ENCODE results near the gene SLC25A3. TPM values are rescaled to one million over a fixed set of nuclear protein-coding genes. Genes with fewer than 3 reads are reported as not detected.

Gene SLC25A3
- total and polyA plus RNA-seq, 2 experiments from 2014 or later = 472 to 941 TPM

DNA sequence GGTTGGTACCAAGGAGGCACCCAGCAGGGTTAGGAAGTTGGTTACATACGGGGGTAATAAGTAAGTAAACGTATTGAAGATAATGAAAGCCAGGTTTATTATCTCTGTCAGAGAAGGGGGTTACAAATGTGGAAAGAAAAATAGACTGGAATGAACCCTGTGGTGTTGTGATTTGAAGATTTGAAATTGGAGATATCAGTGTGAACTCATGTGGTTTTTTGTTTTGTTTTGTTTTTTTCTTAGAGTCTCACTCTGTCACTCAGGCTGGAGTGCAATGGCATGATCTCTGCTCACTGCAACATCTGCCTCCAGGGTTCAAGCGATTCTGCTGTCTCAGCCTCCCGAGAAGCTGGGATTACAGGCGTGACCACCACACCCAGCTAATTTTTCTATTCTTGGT is 14.1 kb upstream of the SLC25A3 start:
- no peak overlapping the region for H2AFZ ChIP-seq
- 52 to 56% methylated on average over 5 of the region's 5 CpGs for WGBS, 2 experiments (ENCODE audit: low coverage in 1 of 2, low lambda C conversion rate in 2 of 2, missing lambda C conversion rate in 2 of 2)
- in situ Hi-C loops (cut with MboI) = no loop called here

DNA sequence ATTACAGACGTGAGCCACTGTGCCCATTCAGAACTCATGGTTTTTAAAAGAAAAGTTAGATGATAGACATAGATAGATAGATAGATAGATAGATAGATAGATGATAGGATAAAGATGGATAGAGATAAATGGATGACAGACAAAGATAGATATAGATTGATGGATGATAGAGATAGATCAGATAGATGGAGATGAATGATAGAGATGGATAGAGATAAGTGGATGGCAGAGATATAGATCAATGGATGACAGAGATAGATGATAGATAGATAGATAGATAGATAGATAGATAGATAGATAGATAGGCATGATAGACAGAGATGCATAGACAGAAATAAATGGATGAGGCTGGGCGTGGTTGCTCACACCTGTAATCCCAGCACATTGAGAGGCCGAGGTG is 13.7 kb upstream of the SLC25A3 start:
- Histone ChIP-seq H3F3A (ENCODE audit: insufficient read depth) (no peaks in the 10 kb centered on the region), H3K79me2 (ENCODE audit: insufficient read depth) (no peaks in the 10 kb centered on the region), H3K9me2 (ENCODE audit: insufficient read depth) (no peaks in the 10 kb centered on the region), H3K4me2 (ENCODE audit: unreplicated experiment) (no peak overlapping the region), H2AFZ (no peak overlapping the region), H4K20me1 (ENCODE audit: insufficient read depth) (no peaks in the 10 kb centered on the region), H3K27me3 (replicated peaks; ENCODE audit: insufficient read depth) (no peaks in the 10 kb centered on the region), H3K4me3 (no peak overlapping the region), H3K9me3 (ENCODE audit: low read depth) (no peaks in the 10 kb centered on the region), H3K36me3 (ENCODE audit: low read depth) (no peaks in the 10 kb centered on the region), H3K9ac (no peak overlapping the region), H3K4me1 (ENCODE audit: insufficient read depth) (no peaks in the 10 kb centered on the region), H3K27ac (no peak overlapping the region)
- no peak for DNase-seq
- 72 to 97% methylated on average over 3 of the region's 3 CpGs for WGBS, 2 experiments (ENCODE audit: low coverage in 1 of 2, low lambda C conversion rate in 2 of 2, missing lambda C conversion rate in 2 of 2)
- TF ChIP-seq EZH2phosphoT487 (IDR thresholded peaks at IDR 0.05; ENCODE audit: insufficient read depth, low read depth) = no peak
- no peak for TF ChIP-seq EZH2 (IDR thresholded peaks at IDR 0.05; ENCODE audit: insufficient read depth, poor library complexity, severe bottlenecking)
- in situ Hi-C loops (cut with MboI) = no loop called here

More for the DNA sequence above, 14.1 kb upstream of the SLC25A3 start:
- Histone ChIP-seq H4K20me1 (ENCODE audit: insufficient read depth) (no peaks in the 10 kb centered on the region), H3K4me1 (ENCODE audit: insufficient read depth) (no peaks in the 10 kb centered on the region), H3K9me2 (ENCODE audit: insufficient read depth) (no peaks in the 10 kb centered on the region), H3K9ac (no peak overlapping the region), H3K4me3 (no peak overlapping the region), H3K27me3 (replicated peaks; ENCODE audit: insufficient read depth) (no peaks in the 10 kb centered on the region), H3K27ac (no peak overlapping the region), H3K9me3 (ENCODE audit: low read depth) (no peaks in the 10 kb centered on the region), H3F3A (ENCODE audit: insufficient read depth) (peaks cover under 1% of the 10 kb centered on the region; the same call in 1 of the 2 replicates), H3K36me3 (ENCODE audit: low read depth) (no peaks in the 10 kb centered on the region), H3K4me2 (ENCODE audit: unreplicated experiment) (no peak overlapping the region), H3K79me2 (ENCODE audit: insufficient read depth) (no peaks in the 10 kb centered on the region)
- DNase-seq = no peak
- TF ChIP-seq EZH2phosphoT487 (IDR thresholded peaks at IDR 0.05; ENCODE audit: insufficient read depth, low read depth) (no peak), EZH2 (IDR thresholded peaks at IDR 0.05; ENCODE audit: insufficient read depth, poor library complexity, severe bottlenecking) (no peak)

DNA sequence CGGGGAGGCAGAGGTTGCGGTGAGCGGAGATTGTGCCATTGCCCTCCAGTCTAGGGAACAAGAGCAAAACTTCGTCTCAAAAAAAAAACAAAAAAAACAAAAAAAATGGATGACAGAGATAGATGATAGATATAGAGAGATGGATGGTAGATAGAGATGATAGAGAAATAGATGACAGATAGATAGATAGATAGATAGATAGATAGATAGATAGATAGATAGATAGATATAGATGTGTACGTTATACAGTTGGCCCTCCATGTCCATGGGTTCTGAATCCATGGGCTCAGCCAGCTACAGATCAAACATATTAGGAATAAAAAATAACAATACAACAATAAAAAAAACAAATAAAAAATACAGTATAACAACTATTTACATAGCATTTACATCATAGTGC is 12.8 kb upstream of the SLC25A3 start:
- in situ Hi-C loops (cut with MboI) = no loop called here
- no peak overlapping the region for H3K4me2 ChIP-seq (ENCODE audit: unreplicated experiment)

DNA sequence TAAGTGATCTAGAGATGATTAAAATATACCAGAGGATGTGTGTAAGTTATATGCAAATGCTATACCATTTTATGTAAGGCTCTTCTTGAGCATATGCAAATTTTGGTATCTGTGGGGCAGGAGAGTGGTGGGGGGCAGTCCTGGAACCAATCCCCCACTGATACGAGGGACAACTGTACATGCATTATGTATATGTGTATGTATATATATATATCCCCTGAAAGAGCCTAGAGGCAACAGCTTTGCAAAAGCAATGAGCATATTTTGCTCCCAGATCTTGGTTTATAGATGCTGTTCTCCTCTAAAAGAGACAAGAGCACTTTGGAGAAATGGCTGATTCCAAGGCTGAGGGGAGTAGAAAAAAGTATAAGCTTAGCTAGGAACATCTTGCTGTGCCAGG is 12.4 kb upstream of the SLC25A3 start:
- in situ Hi-C loops (cut with MboI) = no loop called here
- WGBS, 2 experiments (ENCODE audit: low coverage in 1 of 2, low lambda C conversion rate in 2 of 2, missing lambda C conversion rate in 2 of 2) = 85 to 87% methylated on average over 1 of the region's 1 CpG
- Histone ChIP-seq H3F3A (ENCODE audit: insufficient read depth) (no peaks in the 10 kb centered on the region), H3K9me3 (ENCODE audit: low read depth) (no peaks in the 10 kb centered on the region), H3K4me3 (no peak overlapping the region), H3K4me1 (ENCODE audit: insufficient read depth) (no peaks in the 10 kb centered on the region), H3K4me2 (ENCODE audit: unreplicated experiment) (no peak overlapping the region), H3K9me2 (ENCODE audit: insufficient read depth) (no peaks in the 10 kb centered on the region), H3K36me3 (ENCODE audit: low read depth) (no peaks in the 10 kb centered on the region), H4K20me1 (ENCODE audit: insufficient read depth) (no peaks in the 10 kb centered on the region), H2AFZ (no peak overlapping the region), H3K79me2 (ENCODE audit: insufficient read depth) (no peaks in the 10 kb centered on the region), H3K27ac (no peak overlapping the region), H3K27me3 (replicated peaks; ENCODE audit: insufficient read depth) (no peaks in the 10 kb centered on the region), H3K9ac (no peak overlapping the region)
- TF ChIP-seq EZH2 (IDR thresholded peaks at IDR 0.05; ENCODE audit: insufficient read depth, poor library complexity, severe bottlenecking) (no peak), EZH2phosphoT487 (IDR thresholded peaks at IDR 0.05; ENCODE audit: insufficient read depth, low read depth) (no peak)
- no peak for DNase-seq

More for the DNA sequence above, 12.8 kb upstream of the SLC25A3 start:
- no peak overlapping the region for H3K4me3 ChIP-seq
- no peaks in the 10 kb centered on the region for H3F3A ChIP-seq (ENCODE audit: insufficient read depth)
- WGBS, 2 experiments (ENCODE audit: low coverage in 1 of 2, low lambda C conversion rate in 2 of 2, missing lambda C conversion rate in 2 of 2) = 94 to 95% methylated on average over 5 of the region's 5 CpGs
- H3K27me3 ChIP-seq (replicated peaks; ENCODE audit: insufficient read depth) = no peaks in the 10 kb centered on the region
- H3K79me2 ChIP-seq (ENCODE audit: insufficient read depth) = no peaks in the 10 kb centered on the region
- no peaks in the 10 kb centered on the region for H3K9me3 ChIP-seq (ENCODE audit: low read depth)
- H4K20me1 ChIP-seq (ENCODE audit: insufficient read depth) = no peaks in the 10 kb centered on the region
- no peak overlapping the region for H2AFZ ChIP-seq
- TF ChIP-seq EZH2phosphoT487 (IDR thresholded peaks at IDR 0.05; ENCODE audit: insufficient read depth, low read depth) (no peak), EZH2 (IDR thresholded peaks at IDR 0.05; ENCODE audit: insufficient read depth, poor library complexity, severe bottlenecking) (no peak)
- no peaks in the 10 kb centered on the region for H3K9me2 ChIP-seq (ENCODE audit: insufficient read depth)
- no peak overlapping the region for H3K27ac ChIP-seq
- H3K36me3 ChIP-seq (ENCODE audit: low read depth) = no peaks in the 10 kb centered on the region
- no peak overlapping the region for H3K9ac ChIP-seq
- no peak for DNase-seq
- H3K4me1 ChIP-seq (ENCODE audit: insufficient read depth) = no peaks in the 10 kb centered on the region

DNA sequence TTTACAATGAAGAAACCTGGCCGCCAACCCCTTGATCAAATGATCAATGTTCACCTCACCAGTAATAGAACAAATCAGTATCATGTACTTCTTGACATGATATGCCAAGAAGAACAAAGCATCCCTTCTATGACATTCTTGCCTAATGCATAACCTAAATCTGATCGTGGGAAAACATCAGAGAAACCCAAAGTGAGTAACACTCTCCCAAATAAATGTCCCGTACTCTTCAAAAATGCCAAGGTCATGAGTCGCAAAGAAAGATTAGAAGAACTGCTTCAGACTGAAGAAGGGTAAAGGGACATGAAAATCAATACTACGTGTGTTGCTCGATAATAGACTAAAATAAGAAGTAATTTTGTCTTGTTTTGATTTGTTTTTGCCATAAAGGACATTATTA is 11.4 kb upstream of the SLC25A3 start:
- no peaks in the 10 kb centered on the region for H3K9me2 ChIP-seq (ENCODE audit: insufficient read depth)
- H3K4me1 ChIP-seq (ENCODE audit: insufficient read depth) = no peaks in the 10 kb centered on the region
- H3K9me3 ChIP-seq (ENCODE audit: low read depth) = no peaks in the 10 kb centered on the region
- no peak overlapping the region for H3K9ac ChIP-seq
- no peaks in the 10 kb centered on the region for H4K20me1 ChIP-seq (ENCODE audit: insufficient read depth)
- no peak overlapping the region for H3K4me2 ChIP-seq (ENCODE audit: unreplicated experiment)
- no peaks in the 10 kb centered on the region for H3K27me3 ChIP-seq (replicated peaks; ENCODE audit: insufficient read depth)
- 72 to 73% methylated on average over 6 of the region's 6 CpGs for WGBS, 2 experiments (ENCODE audit: low coverage in 1 of 2, low lambda C conversion rate in 2 of 2, missing lambda C conversion rate in 2 of 2)
- in situ Hi-C loops (cut with MboI) = no loop called here
- H3F3A ChIP-seq (ENCODE audit: insufficient read depth) = no peaks in the 10 kb centered on the region
- peak; percentile 50 for DNase-seq
- H3K36me3 ChIP-seq (ENCODE audit: low read depth) = no peaks in the 10 kb centered on the region
- TF ChIP-seq EZH2phosphoT487 (IDR thresholded peaks at IDR 0.05; ENCODE audit: insufficient read depth, low read depth) (no peak), EZH2 (IDR thresholded peaks at IDR 0.05; ENCODE audit: insufficient read depth, poor library complexity, severe bottlenecking) (no peak)
- no peaks in the 10 kb centered on the region for H3K79me2 ChIP-seq (ENCODE audit: insufficient read depth)
- no peak overlapping the region for H3K27ac ChIP-seq
- no peak overlapping the region for H3K4me3 ChIP-seq
- H2AFZ ChIP-seq = no peak overlapping the region
